VCaP (cell line): ENCODE results near the gene BAHCC1.

Source experiments
- H3K27ac ChIP-seq: fragments of 450-650 bp; 2 replicates; pipeline ENCODE4 v1.5.1; 2017
- CTCF ChIP-seq: fragments of 450-650 bp; conservative IDR thresholded peaks from 2 replicates; pipeline ENCODE4 v1.5.1; 2017; ENCODE audit warnings: mild to moderate bottlenecking, moderate library complexity

BAHCC1 gene

GRCh38 chr17:81394377-81394920, 808 bp upstream of the BAHCC1 start:
- no peak for TF ChIP-seq CTCF
- peak overlapping the region; percentile 99 for H3K27ac ChIP-seq

- no peak for TF ChIP-seq CTCF
- peak overlapping the region; percentile 99 for H3K27ac ChIP-seq
Measured at GRCh38 chr17:81395600-81396277, 482 bp downstream of the BAHCC1 start.

- TF ChIP-seq CTCF: no peak
- H3K27ac ChIP-seq: peak overlapping the region; percentile 99
Measured at GRCh38 chr17:81396278-81396721, 1.0 kb downstream of the BAHCC1 start.

GRCh38 chr17:81396722-81397313, 1.6 kb downstream of the BAHCC1 start:
- H3K27ac ChIP-seq: peak overlapping the region; percentile 99
- no peak for TF ChIP-seq CTCF

- TF ChIP-seq CTCF: peak; percentile 61
- H3K27ac ChIP-seq: peak overlapping the region; percentile 99
Measured at GRCh38 chr17:81397314-81398175, 2.3 kb downstream of the BAHCC1 start.

GRCh38 chr17:81398176-81398831, 3.0 kb downstream of the BAHCC1 start:
- no peak for TF ChIP-seq CTCF
- peak overlapping the region; percentile 99 for H3K27ac ChIP-seq
